ENCODE data around the gene TDP1. TPM values are rescaled to one million over a fixed set of nuclear protein-coding genes. Genes with fewer than 3 reads are reported as not detected.

Gene TDP1
- total and polyA plus RNA-seq, 2 experiments from 2014 or later = 23.0 to 63.6 TPM

Other genes starting within 250 kb of the TDP1 start
- 6.6 and 7.7 TPM in 2 replicates for gene EFCAB11, start 1.2 kb upstream of the TDP1 start, total RNA-seq (2014; rRNA removed; shearing (Covaris generic))
- 21.5 and 24.6 TPM in 2 replicates for gene EFCAB11, start 1.2 kb upstream of the TDP1 start, polyA plus RNA-seq (2016; fragmentation: Nextera tagmentation; extraction: Ambion mirVana)
- 0.89 and 1.0 TPM in 2 replicates for gene KCNK13, start 106.1 kb downstream of the TDP1 start, total RNA-seq (2014; rRNA removed; shearing (Covaris generic))
- 0.21 and 0.42 TPM in 2 replicates for gene KCNK13, start 106.1 kb downstream of the TDP1 start, polyA plus RNA-seq (2016; fragmentation: Nextera tagmentation; extraction: Ambion mirVana)